GM18858 (cell line): ENCODE data around the gene BTN1A1.
"Not testable (repeated sequence)": the region's sequence is repeated elsewhere in the genome, so short reads cannot be mapped to it uniquely, and the experiment has no call there.

ENCODE experiments used
- ATAC-seq: cut with Tn5 transposase; IDR thresholded peaks from one replicate; pipeline ENCODE4 v1.9.1; 2021; ENCODE audit not compliant: unreplicated experiment

BTN1A1 gene

GRCh38 chr6:26500102-26500501 lies at the start of gene BTN1A1:
BTN1A1 (plus strand) TSS chr6:26500303; CDS start chr6:26501287, 984 bp downstream.
- no peak for ATAC-seq

GRCh38 chr6:26452631-26453235 lies 47.4 kb upstream of the BTN1A1 start:
- ATAC-seq: no peak

- ATAC-seq: no peak
Observed at GRCh38 chr6:26454631-26455030, 45.5 kb upstream of the BTN1A1 start.

GRCh38 chr6:26455357-26455970 lies 44.6 kb upstream of the BTN1A1 start:
- no peak for ATAC-seq

- ATAC-seq: peak; percentile 5
Observed at GRCh38 chr6:26457264-26457805, 42.8 kb upstream of the BTN1A1 start.

GRCh38 chr6:26457806-26458688 lies 42.1 kb upstream of the BTN1A1 start, which contains the start of gene BTN2A1:
BTN2A1 (plus strand) TSS chr6:26457955; CDS start chr6:26458637, 682 bp downstream.
- peak; percentile 85 for ATAC-seq

- no peak for ATAC-seq
Observed at GRCh38 chr6:26459023-26459810, 40.9 kb upstream of the BTN1A1 start.

- not testable (repeated sequence) for ATAC-seq
Observed at GRCh38 chr6:26461353-26461752, 38.8 kb upstream of the BTN1A1 start.

- ATAC-seq: no peak
Observed at GRCh38 chr6:26464014-26464413, 36.1 kb upstream of the BTN1A1 start.

GRCh38 chr6:26464416-26465131 lies 35.5 kb upstream of the BTN1A1 start:
- ATAC-seq: no peak

- no peak for ATAC-seq
Observed at GRCh38 chr6:26465776-26466175, 34.3 kb upstream of the BTN1A1 start.

- ATAC-seq: no peak
Observed at GRCh38 chr6:26468829-26469228, 31.3 kb upstream of the BTN1A1 start.

- ATAC-seq: no peak
Observed at GRCh38 chr6:26470643-26471042, 29.5 kb upstream of the BTN1A1 start.

- no peak for ATAC-seq
Observed at GRCh38 chr6:26471970-26472369, 28.1 kb upstream of the BTN1A1 start.

GRCh38 chr6:26472549-26473290 lies 27.4 kb upstream of the BTN1A1 start:
- ATAC-seq: no peak

- ATAC-seq: no peak
Observed at GRCh38 chr6:26473429-26473757, 26.7 kb upstream of the BTN1A1 start.

GRCh38 chr6:26473758-26474438 lies 26.2 kb upstream of the BTN1A1 start:
- ATAC-seq: peak; percentile 83

- no peak for ATAC-seq
Observed at GRCh38 chr6:26474439-26474881, 25.6 kb upstream of the BTN1A1 start.
